ENCODE data around the gene PACS2. TPM values are rescaled to one million over a fixed set of nuclear protein-coding genes. Genes with fewer than 3 reads are reported as not detected.

PACS2 gene
- total and polyA plus RNA-seq, 2 of the 8 experiments (the other 6 are each of a cell fraction or from before 2014, with no cell fraction given): 38.0 to 62.8 TPM

DNA sequence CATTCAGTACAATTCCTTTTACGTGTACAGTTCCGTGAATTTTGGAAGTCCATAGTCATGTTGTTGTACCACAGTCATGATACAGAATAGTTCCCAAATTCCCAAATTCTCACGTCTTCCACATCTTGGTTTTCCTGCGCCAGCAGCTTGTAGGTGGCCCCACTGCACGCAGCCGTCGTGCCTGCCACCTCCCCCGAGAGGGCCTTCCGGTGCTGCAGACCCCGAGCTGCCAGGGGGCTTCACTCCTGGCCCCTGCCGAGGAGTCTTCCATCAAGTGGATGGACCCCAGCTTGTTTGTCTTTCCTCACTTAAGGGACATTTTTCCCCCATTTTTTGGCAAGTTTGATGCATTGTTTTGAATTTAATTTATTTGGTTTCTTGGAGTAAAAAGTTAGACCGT, 121.9 kb downstream of the PACS2 start:
- H3K79me2 ChIP-seq (ENCODE audit: control insufficient read depth in 1 of 2, insufficient read depth in 2 of 2, low read length in 2 of 2): peaks cover 19 to 65% of the 10 kb centered on the region in 2 experiments
- no peak overlapping the region for H2BK5ac ChIP-seq (ENCODE audit: low read depth, low read length)
- ChIA-PET CTCF (ENCODE audit: partially characterized antibody) (interaction anchor here (0.8 to 3.1 kb wide), 5 partner anchors 11 to 59 kb away, joined by 3 to 23 read pairs (median 10); no protein-coding TSS in a partner anchor), POLR2A (ENCODE audit: partially characterized antibody) (interaction anchor here (0.8 to 5.7 kb wide), 3 partner anchors 12 to 18 kb away, joined by 3 to 43 read pairs (median 3); no protein-coding TSS in a partner anchor)
- H3K23ac ChIP-seq (ENCODE audit: insufficient read length): no peak overlapping the region
- H3K79me1 ChIP-seq (ENCODE audit: low read depth, low read length): peaks cover 29% of the 10 kb centered on the region
- H3K27ac ChIP-seq (ENCODE audit: low read depth, low read length): no peak overlapping the region
- H3K14ac ChIP-seq (ENCODE audit: insufficient read length): no peak overlapping the region
- H3K9me3 ChIP-seq (ENCODE audit: insufficient read depth in 2 of 2, low read depth in 1 of 2, low read length in 1 of 2): no peaks in the 10 kb centered on the region
- H2BK20ac ChIP-seq (ENCODE audit: low read length): no peak overlapping the region
- FAIRE-seq (no peak), DNase-seq (ENCODE audit: low read depth in 1 of 2, low spot score in 2 of 2) (no peak)
- no peak overlapping the region for H3K4me2 ChIP-seq (ENCODE audit: insufficient read depth in 1 of 2, low read depth in 2 of 2, low read length in 2 of 2)
- no peak overlapping the region for H3K4me3 ChIP-seq (ENCODE audit: extremely low read depth in 1 of 4, insufficient read depth in 2 of 4, low read depth in 3 of 4, low read length in 4 of 4)
- H2BK12ac ChIP-seq (ENCODE audit: low read depth, low read length): no peak overlapping the region
- peaks cover 0 to 5% (median 0%) of the 10 kb centered on the region in 4 experiments; a peak in 2 of 8 replicates for H3K36me3 ChIP-seq (ENCODE audit: control insufficient read depth in 2 of 4, insufficient read depth in 4 of 4, low read length in 3 of 4)
- peaks cover 0 to 7% (median 4%) of the 10 kb centered on the region in 4 experiments; a peak in 5 of 7 replicates for H3K4me1 ChIP-seq (replicated peaks in 1 of 4; ENCODE audit: control insufficient read depth in 3 of 4, insufficient read depth in 4 of 4, low read length in 3 of 4)
- peaks cover 45 to 61% of the 10 kb centered on the region in 2 experiments for H4K20me1 ChIP-seq (replicated peaks in 1 of 2; ENCODE audit: control insufficient read depth in 1 of 2, insufficient read depth in 2 of 2, low read length in 2 of 2)
- WGBS, 2 experiments (ENCODE audit: extremely low coverage in 1 of 2, insufficient coverage in 1 of 2, insufficient read length in 1 of 2, insufficient replicate concordance in 2 of 2, low coverage in 1 of 2, low lambda C conversion rate in 2 of 2, missing lambda C conversion rate in 1 of 2): 93% methylated on average over 12 of the region's 12 CpGs; no CpG with 5 or more reads in 1 of the 2 experiments
- H3K23me2 ChIP-seq (ENCODE audit: low read depth, low read length): no peaks in the 10 kb centered on the region
- H2AK5ac ChIP-seq (ENCODE audit: low read depth, low read length): no peak overlapping the region
- no peaks in the 10 kb centered on the region for H3K27me3 ChIP-seq (replicated peaks in 1 of 4; ENCODE audit: control insufficient read depth in 3 of 4, extremely low read depth in 1 of 4, insufficient read depth in 3 of 4, low read length in 3 of 4)
- H3K4ac ChIP-seq (replicated peaks; ENCODE audit: insufficient read length, low read depth, low read length): no peak overlapping the region
- no peak overlapping the region for H3K56ac ChIP-seq (replicated peaks; ENCODE audit: insufficient read length, low read depth, low read length)
- H2BK120ac ChIP-seq (replicated peaks; ENCODE audit: low read depth, low read length): no peak overlapping the region
- no peak overlapping the region for H4K5ac ChIP-seq (ENCODE audit: insufficient read length, low read depth, low read length)
- no peak overlapping the region for H4K8ac ChIP-seq (ENCODE audit: extremely low read depth, insufficient read depth, low read length)
- H2AFZ ChIP-seq (ENCODE audit: low read length): no peak overlapping the region
- H2BK15ac ChIP-seq (ENCODE audit: low read length): no peak overlapping the region
- H3K18ac ChIP-seq (ENCODE audit: extremely low read depth, low read length): no peak overlapping the region
- H4K91ac ChIP-seq (replicated peaks; ENCODE audit: insufficient read length, low read length): no peak overlapping the region
- H3K9ac ChIP-seq (replicated peaks in 1 of 4; ENCODE audit: extremely low read depth in 1 of 4, low read depth in 3 of 4, low read length in 3 of 4): no peak overlapping the region
- TF ChIP-seq, protein P1, sequence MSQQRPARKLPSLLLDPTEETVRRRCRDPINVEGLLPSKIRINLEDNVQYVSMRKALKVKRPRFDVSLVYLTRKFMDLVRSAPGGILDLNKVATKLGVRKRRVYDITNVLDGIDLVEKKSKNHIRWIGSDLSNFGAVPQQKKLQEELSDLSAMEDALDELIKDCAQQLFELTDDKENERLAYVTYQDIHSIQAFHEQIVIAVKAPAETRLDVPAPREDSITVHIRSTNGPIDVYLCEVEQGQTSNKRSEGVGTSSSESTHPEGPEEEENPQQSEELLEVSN (IDR thresholded peaks at IDR 0.05): no peak
- TF ChIP-seq, protein P2, sequence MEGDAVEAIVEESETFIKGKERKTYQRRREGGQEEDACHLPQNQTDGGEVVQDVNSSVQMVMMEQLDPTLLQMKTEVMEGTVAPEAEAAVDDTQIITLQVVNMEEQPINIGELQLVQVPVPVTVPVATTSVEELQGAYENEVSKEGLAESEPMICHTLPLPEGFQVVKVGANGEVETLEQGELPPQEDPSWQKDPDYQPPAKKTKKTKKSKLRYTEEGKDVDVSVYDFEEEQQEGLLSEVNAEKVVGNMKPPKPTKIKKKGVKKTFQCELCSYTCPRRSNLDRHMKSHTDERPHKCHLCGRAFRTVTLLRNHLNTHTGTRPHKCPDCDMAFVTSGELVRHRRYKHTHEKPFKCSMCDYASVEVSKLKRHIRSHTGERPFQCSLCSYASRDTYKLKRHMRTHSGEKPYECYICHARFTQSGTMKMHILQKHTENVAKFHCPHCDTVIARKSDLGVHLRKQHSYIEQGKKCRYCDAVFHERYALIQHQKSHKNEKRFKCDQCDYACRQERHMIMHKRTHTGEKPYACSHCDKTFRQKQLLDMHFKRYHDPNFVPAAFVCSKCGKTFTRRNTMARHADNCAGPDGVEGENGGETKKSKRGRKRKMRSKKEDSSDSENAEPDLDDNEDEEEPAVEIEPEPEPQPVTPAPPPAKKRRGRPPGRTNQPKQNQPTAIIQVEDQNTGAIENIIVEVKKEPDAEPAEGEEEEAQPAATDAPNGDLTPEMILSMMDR (IDR thresholded peaks at IDR 0.05; ENCODE audit: control extremely low read depth in 1 of 3, insufficient read depth in 1 of 3, low read depth in 1 of 3, low read length in 3 of 3): no peak
- no peak for TF ChIP-seq HDAC2 (IDR thresholded peaks at IDR 0.05; ENCODE audit: borderline replicate concordance in 1 of 2, low read depth in 2 of 2, low read length in 2 of 2)
- TF ChIP-seq KDM4A (IDR thresholded peaks at IDR 0.05; ENCODE audit: low read depth, low read length, severe bottlenecking): no peak
- no peak for TF ChIP-seq KDM1A (IDR thresholded peaks at IDR 0.05; ENCODE audit: borderline replicate concordance, low read length)
- TF ChIP-seq SIRT6 (IDR thresholded peaks at IDR 0.05; ENCODE audit: low read length): no peak
- no peak for TF ChIP-seq SP1 (IDR thresholded peaks at IDR 0.05; ENCODE audit: low read depth, low read length)
- no peak for TF ChIP-seq CHD2 (IDR thresholded peaks at IDR 0.05; ENCODE audit: low read length)
- TF ChIP-seq EZH2 (IDR thresholded peaks at IDR 0.05; ENCODE audit: low read depth, low read length, severe bottlenecking): no peak
- TF ChIP-seq SP2 (IDR thresholded peaks at IDR 0.05; ENCODE audit: low read length): no peak

Data from H1 (cell line).